CD14-positive monocyte (primary cell): ENCODE results near the gene PLA2G12A. TPM values are rescaled to one million over a fixed set of nuclear protein-coding genes. Genes with fewer than 3 reads are reported as not detected.

Experiments used
- DNase-seq, 3 donors: peaks; one replicate each; pipeline ENCODE4 v3.0.0-alpha.2; 2011 to 2022
- H2AFZ ChIP-seq: 2 replicates; pipeline ENCODE4 v1.6.0; 2012; ENCODE audit warnings: mild to moderate bottlenecking, low read depth, low read length, inconsistent platforms; ENCODE audit not compliant: insufficient read depth, poor library complexity, severe bottlenecking
- H3K27ac ChIP-seq, 2 donors: 1 replicate in 1 of 2; 2 replicates in 1 of 2; pipeline ENCODE4 v1.5.1; 2012 to 2013; ENCODE audit warnings: low read length in 2 of 2, control low read depth in 1 of 2, inconsistent platforms in 1 of 2, low read depth in 1 of 2, mild to moderate bottlenecking in 1 of 2
- H3K27me3 ChIP-seq, 2 donors: one replicate each; pipeline versions ENCODE4 v1.6.0 to v1.6.1; 2011 to 2013; ENCODE audit warnings: low read length in 2 of 2; ENCODE audit not compliant: control insufficient read depth in 2 of 2, insufficient read depth in 2 of 2
- H3K36me3 ChIP-seq, 2 donors: replicated peaks in 1 of 2; 1 replicate in 1 of 2; 2 replicates in 1 of 2; pipeline versions ENCODE4 v1.5.1 to v1.6.1; 2012 to 2013; ENCODE audit warnings: low read length in 2 of 2, control low read depth in 1 of 2, inconsistent platforms in 1 of 2, mild to moderate bottlenecking in 1 of 2; ENCODE audit not compliant: insufficient read depth in 2 of 2, control insufficient read depth in 1 of 2
- H3K4me1 ChIP-seq, 2 donors: 1 replicate in 1 of 2; 2 replicates in 1 of 2; pipeline versions ENCODE4 v1.5.1 to v1.6.1; 2012 to 2013; ENCODE audit warnings: low read length in 2 of 2, control low read depth in 1 of 2, inconsistent platforms in 1 of 2, mild to moderate bottlenecking in 1 of 2, moderate library complexity in 1 of 2; ENCODE audit not compliant: insufficient read depth in 2 of 2, control insufficient read depth in 1 of 2
- H3K4me2 ChIP-seq: replicated peaks from 2 replicates; pipeline ENCODE3; 2012; ENCODE audit warnings: low read length, moderate library complexity, mild to moderate bottlenecking; ENCODE audit not compliant: poor library complexity, severe bottlenecking; ENCODE audit errors: extremely low read depth
- H3K4me3 ChIP-seq, 3 experiments: fragments of 200-600 bp in 1 of 3; sonication (generic) in 1 of 3; replicated peaks in 1 of 3; 1 replicate in 2 of 3; 2 replicates in 1 of 3; pipeline ENCODE4 v1.5.1; 2011 to 2013; ENCODE audit warnings: low read length in 3 of 3, mild to moderate bottlenecking in 3 of 3, control low read depth in 2 of 3, low read depth in 2 of 3, inconsistent platforms in 1 of 3, moderate library complexity in 1 of 3
- H3K79me2 ChIP-seq: 2 replicates; pipeline ENCODE4 v1.6.0; 2012; ENCODE audit warnings: mild to moderate bottlenecking, control low read depth, inconsistent platforms, low read length, moderate library complexity; ENCODE audit not compliant: insufficient read depth
- H3K9ac ChIP-seq: 2 replicates; pipeline ENCODE4 v1.6.0; 2017; ENCODE audit warnings: low read length, mild to moderate bottlenecking; ENCODE audit not compliant: insufficient read depth, poor library complexity, severe bottlenecking
- H3K9me3 ChIP-seq, 2 donors: replicated peaks in 1 of 2; 1 replicate in 1 of 2; 2 replicates in 1 of 2; pipeline versions ENCODE4 v1.5.1 to v1.6.1; 2012 to 2013; ENCODE audit warnings: low read length in 2 of 2, control low read depth in 1 of 2; ENCODE audit not compliant: control insufficient read depth in 1 of 2, insufficient read depth in 1 of 2
- H4K20me1 ChIP-seq: 2 replicates; pipeline ENCODE4 v1.6.0; 2012; ENCODE audit warnings: mild to moderate bottlenecking, low read length, control low read depth, moderate library complexity; ENCODE audit not compliant: insufficient read depth
- H3K27ac Mint-ChIP-seq, 7 donors: one replicate each; pipeline ENCODE4 v1.8.0; 2020; ENCODE audit warnings: mild to moderate bottlenecking in 7 of 7, mixed read lengths in 7 of 7, moderate library complexity in 6 of 7, inconsistent platforms in 2 of 7
- H3K27me3 Mint-ChIP-seq, 3 donors: one replicate each; pipeline ENCODE4 v1.8.0; 2021 to 2022; ENCODE audit warnings: low read depth in 3 of 3, mild to moderate bottlenecking in 3 of 3, mixed read lengths in 3 of 3, moderate library complexity in 3 of 3, inconsistent platforms in 1 of 3
- H3K36me3 Mint-ChIP-seq, 2 donors: one replicate each; pipeline ENCODE4 v1.8.0; 2020; ENCODE audit warnings: mixed read lengths in 2 of 2, inconsistent platforms in 1 of 2, mild to moderate bottlenecking in 1 of 2
- H3K4me1 Mint-ChIP-seq: one replicate; pipeline ENCODE4 v1.8.0; 2020; ENCODE audit warnings: mild to moderate bottlenecking, mixed read lengths
- H3K4me3 Mint-ChIP-seq, 2 donors: one replicate each; pipeline ENCODE4 v1.8.0; 2020; ENCODE audit warnings: mild to moderate bottlenecking in 2 of 2, mixed read lengths in 2 of 2, moderate library complexity in 1 of 2
- H3K9me3 Mint-ChIP-seq, 7 donors: one replicate each; pipeline ENCODE4 v1.8.0; 2020 to 2022; ENCODE audit warnings: mixed read lengths in 7 of 7, mild to moderate bottlenecking in 6 of 7, moderate library complexity in 6 of 7, inconsistent platforms in 2 of 7
- CTCF ChIP-seq: fragments of 200-600 bp; IDR thresholded peaks from one replicate; pipeline ENCODE4 v1.8.0; 2022; ENCODE audit warnings: antibody characterized with exemption, mild to moderate bottlenecking
- WGBS: methylation state at CpG from one replicate; pipeline ENCODE4 v1.1.5; 2013; ENCODE audit warnings: missing lambda C conversion rate; ENCODE audit not compliant: insufficient coverage; 5-methylcytosine and 5-hydroxymethylcytosine counted together
- intact Hi-C, 2 donors: fragments of 100-400 bp; cut with micrococcal nuclease; formaldehyde crosslinking; loops; one replicate each; pipeline versions ENCODE4 v1.15.0 to v1.15.1; 2023
- polyA plus RNA-seq, 3 donors: library from polyadenylated mRNA; depleted of rRNA in 1 of 3; unstranded in 2 of 3; stranded (reverse) in 1 of 3; fragments of 300-500 nt in 2 of 3; fragments of >200 nt in 1 of 3; fragmentation: Illumina TruSeq in 2 of 3; gene quantifications; 1 replicate in 2 of 3; 2 replicates in 1 of 3; pipeline ENCODE4 v1.2.3, GENCODE V29; 2012 to 2021

The PLA2G12A gene
- polyA plus RNA-seq, 3 donors = 1.8 to 16.2 (median 15.1) TPM

GRCh38 chr4:109718759-109719158 is 11.1 kb downstream of the PLA2G12A start:
- peaks cover 0 to 3% (median 0%) of the 10 kb centered on the region in 7 donors for H3K9me3 Mint-ChIP-seq
- intact Hi-C loops = no loop called here

GRCh38 chr4:109713500-109713899 is 16.4 kb downstream of the PLA2G12A start:
- Histone ChIP-seq H3K79me2 (no peaks in the 10 kb centered on the region), H3K4me2 (no peak overlapping the region), H4K20me1 (no peaks in the 10 kb centered on the region), H3K36me3 (peaks cover 4 to 11% of the 10 kb centered on the region in 2 donors), H2AFZ (no peak overlapping the region), H3K27me3 (no peaks in the 10 kb centered on the region), H3K9ac (no peak overlapping the region), H3K27ac (no peak overlapping the region), H3K4me1 (no peaks in the 10 kb centered on the region), H3K4me3 (no peak overlapping the region), H3K9me3 (no peaks in the 10 kb centered on the region)
- Mint-ChIP-seq H3K9me3 (no peaks in the 10 kb centered on the region), H3K27me3 (no peaks in the 10 kb centered on the region), H3K36me3 (peaks cover 4 to 12% of the 10 kb centered on the region in 2 donors), H3K4me3 (no peak overlapping the region), H3K4me1 (no peaks in the 10 kb centered on the region), H3K27ac (no peak overlapping the region)
- TF ChIP-seq CTCF = no peak
- WGBS = no CpG with 5 or more reads among the region's 3 CpGs
- DNase-seq = no peak
- intact Hi-C loops = no loop called here

More at GRCh38 chr4:109718759-109719158, 11.1 kb downstream of the PLA2G12A start:
- Histone ChIP-seq H2AFZ (no peak overlapping the region), H3K4me2 (no peak overlapping the region), H3K9ac (no peak overlapping the region), H3K4me3 (no peak overlapping the region), H3K4me1 (peaks cover 0 to 4% of the 10 kb centered on the region in 2 donors), H3K27ac (no peak overlapping the region), H3K9me3 (no peaks in the 10 kb centered on the region), H4K20me1 (no peaks in the 10 kb centered on the region), H3K79me2 (no peaks in the 10 kb centered on the region), H3K36me3 (peaks cover 4 to 5% of the 10 kb centered on the region in 2 donors), H3K27me3 (no peaks in the 10 kb centered on the region)
- H3K27ac Mint-ChIP-seq = no peak overlapping the region
- no peak for TF ChIP-seq CTCF
- whole genome bisulfite sequencing = no CpG with 5 or more reads among the region's 1 CpG
- no peak overlapping the region for H3K4me3 Mint-ChIP-seq
- peaks cover 9% of the 10 kb centered on the region for H3K4me1 Mint-ChIP-seq
- peaks cover 4 to 11% of the 10 kb centered on the region in 2 donors for H3K36me3 Mint-ChIP-seq
- peaks cover 0 to 1% (median 0%) of the 10 kb centered on the region in 3 donors for H3K27me3 Mint-ChIP-seq
- DNase-seq = no peak
